GM12874 (cell line): Measurements from ENCODE around the gene GPR25.

ENCODE experiments used
- TF ChIP-seq, protein P1 (sequence below): IDR thresholded peaks from 2 replicates; pipeline ENCODE4 v1.5.1; 2011; ENCODE audit warnings: low read depth, mild to moderate bottlenecking, control low read depth, low read length, moderate library complexity; ENCODE audit not compliant: insufficient read depth

GPR25 gene

DNA sequence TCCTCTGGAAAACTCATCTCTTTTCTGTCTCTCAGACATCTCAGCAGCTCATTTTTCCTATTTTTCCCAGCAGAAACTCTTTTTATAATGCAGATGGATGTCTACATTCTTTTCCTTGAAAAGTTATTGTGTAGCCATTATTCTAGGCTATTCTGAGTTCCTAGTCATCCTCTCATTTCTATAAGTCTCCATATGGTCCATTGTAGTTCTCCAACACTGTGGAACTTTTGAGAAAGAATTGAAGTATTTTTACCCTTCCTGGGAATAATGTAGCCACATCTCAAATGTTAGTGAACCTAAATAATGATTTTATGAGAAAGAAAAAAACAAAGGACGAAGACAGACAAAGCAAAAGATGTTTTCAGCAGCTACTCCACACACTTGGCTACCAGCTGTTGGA is 26.4 kb upstream of the GPR25 start:
- TF ChIP-seq, protein P1, sequence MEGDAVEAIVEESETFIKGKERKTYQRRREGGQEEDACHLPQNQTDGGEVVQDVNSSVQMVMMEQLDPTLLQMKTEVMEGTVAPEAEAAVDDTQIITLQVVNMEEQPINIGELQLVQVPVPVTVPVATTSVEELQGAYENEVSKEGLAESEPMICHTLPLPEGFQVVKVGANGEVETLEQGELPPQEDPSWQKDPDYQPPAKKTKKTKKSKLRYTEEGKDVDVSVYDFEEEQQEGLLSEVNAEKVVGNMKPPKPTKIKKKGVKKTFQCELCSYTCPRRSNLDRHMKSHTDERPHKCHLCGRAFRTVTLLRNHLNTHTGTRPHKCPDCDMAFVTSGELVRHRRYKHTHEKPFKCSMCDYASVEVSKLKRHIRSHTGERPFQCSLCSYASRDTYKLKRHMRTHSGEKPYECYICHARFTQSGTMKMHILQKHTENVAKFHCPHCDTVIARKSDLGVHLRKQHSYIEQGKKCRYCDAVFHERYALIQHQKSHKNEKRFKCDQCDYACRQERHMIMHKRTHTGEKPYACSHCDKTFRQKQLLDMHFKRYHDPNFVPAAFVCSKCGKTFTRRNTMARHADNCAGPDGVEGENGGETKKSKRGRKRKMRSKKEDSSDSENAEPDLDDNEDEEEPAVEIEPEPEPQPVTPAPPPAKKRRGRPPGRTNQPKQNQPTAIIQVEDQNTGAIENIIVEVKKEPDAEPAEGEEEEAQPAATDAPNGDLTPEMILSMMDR = no peak

DNA sequence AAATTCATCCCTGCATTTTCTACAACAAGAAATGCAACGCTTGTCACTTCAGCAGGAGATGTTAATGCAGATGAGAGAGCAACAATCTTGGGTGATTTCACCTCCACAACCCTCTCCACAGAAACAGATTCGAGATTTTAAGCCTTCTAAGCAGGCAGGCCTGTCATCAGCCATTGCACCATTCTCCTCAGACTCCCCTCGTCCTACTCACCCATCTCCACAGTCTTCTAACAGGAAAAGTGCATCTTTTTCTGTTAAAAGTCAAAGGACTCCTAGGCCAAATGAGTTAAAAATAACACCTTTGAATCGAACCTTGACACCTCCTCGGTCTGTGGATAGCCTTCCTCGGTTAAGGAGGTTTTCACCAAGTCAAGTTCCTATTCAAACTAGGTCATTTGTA is 23.4 kb upstream of the GPR25 start:
- TF ChIP-seq, protein P1 = no peak

DNA sequence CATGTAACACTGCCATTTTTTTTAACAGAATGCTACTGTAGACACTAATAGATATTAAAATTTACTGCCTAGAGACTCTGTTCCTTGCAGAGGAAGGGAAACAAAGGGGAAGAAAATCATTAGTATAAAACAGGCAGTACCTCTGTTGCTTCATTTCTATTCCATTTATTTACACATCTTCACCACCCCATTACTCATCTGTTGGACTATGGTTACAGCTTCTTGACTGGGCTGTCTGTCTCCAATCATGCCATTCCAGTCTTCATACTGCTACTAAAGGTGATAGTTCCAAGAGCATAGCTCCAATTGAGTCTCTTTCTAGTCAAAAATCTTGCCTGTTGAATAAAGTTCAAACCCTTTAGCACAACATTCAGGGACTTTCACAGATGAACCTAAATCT is 22.2 kb upstream of the GPR25 start:
- TF ChIP-seq, protein P1 = no peak

DNA sequence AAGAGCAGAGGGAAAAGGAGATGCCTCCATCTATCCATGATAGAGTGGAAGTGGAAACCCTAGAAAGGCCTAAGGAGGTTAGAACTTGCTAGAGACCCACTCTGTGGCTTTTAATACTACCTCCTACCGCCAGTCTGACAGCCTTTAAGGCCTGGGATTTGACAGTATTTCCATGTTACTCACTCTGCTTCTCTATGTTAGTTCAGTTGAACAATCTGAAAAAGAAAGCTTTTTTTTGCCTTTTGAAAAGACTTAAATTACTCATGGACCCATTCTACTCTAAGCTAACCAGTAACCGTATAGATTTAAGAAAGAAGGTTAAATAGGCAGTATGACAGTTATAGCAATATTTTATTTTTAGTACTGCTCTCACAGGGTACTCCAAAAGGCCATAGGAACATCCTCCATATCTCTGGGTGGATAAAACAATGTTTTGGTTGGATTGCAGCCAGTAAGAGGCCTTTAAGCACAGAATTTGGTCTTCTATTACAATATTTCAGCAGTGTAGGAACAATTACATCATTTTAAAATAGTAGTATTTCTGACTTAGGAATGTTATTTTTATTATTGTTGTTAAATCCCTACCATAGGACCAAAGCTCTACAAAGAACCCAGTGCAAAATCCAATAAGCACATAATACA is 15.9 kb upstream of the GPR25 start:
- TF ChIP-seq, protein P1 = no peak

DNA sequence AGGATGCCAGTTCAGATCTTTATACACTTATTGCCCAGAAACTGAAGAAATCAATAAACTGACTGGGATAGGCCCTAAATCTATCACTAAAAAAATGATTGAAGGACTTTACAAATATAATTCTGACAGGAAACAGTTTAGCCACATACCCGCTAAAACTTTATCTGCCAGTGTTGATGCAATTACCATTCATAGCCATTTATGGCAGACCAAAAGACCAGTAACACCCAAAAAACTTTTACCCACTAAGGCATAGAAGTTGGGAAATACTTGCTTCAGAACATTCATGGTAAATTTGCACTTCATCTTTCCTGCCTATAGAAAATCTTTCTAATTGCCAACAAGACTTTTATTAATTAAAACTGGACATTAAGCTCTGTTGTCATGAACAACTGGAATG is 15.0 kb upstream of the GPR25 start:
- TF ChIP-seq, protein P1 = no peak

DNA sequence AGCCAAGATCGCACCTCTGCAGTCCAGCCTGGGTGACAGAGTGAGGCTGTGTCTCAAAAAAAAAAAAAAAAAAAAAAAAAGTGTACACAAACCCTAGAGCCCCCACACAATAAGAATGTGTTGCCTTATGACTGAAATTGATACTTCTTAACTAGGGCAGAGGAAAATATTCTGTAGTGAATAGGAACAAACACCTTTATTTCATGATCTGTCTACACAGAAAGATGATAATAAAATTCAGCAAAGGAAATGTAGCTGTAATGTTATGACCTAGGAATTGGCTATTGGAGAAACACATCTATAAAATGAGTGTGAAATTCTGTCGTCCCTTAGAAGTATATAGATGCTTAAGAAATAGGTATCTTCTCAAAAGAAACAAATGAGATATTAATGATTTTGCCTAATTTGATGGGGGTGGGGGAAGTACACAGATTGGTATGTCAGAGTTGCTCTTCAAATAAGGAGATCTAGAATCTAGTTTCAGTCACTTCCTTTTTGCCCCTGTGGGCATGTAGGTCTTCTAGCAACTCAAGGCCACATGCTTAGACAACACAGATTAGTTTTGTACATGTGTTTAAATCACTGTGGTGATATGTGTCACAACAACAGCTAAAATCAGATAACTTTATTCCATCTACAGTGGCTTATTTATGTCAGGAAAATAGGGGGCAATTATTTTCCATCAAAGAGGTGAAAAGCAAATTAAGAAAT is 10.7 kb upstream of the GPR25 start:
- TF ChIP-seq, protein P1 = no peak

DNA sequence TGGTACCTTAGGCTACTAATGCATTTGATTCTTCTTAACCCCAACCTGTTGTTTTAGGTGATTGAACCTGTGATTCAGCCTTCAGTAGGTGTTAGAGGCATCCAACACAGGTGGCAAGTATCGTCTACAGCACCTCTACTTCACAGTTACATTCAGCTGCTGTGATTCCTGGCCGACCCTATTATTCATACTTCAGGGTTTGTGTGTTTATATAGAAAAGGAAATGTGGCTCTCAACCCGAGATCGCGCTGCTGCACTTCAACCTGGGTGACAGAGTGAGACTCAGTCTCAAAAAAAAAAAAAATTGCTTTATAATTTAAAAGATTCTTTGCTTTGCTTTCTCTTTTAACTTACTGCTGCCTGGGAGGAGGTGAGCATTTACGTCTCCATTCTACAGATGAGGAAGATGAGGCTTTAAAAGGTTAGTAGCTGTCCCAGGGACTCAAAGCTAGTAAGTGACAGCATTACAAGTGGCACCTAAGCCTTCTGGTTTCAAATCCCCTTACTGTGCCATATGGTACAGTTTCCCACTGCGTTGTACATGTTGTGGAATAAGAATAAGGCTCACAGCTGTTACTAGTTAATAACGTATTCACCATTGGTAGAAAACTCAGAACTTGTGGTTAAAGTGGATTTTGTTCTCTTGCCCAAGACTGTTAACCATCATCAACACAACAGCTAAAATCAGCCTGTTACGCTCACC is 9.9 kb upstream of the GPR25 start:
- TF ChIP-seq, protein P1 = no peak
